ENCODE measurements around the gene FUT2.

DNA sequence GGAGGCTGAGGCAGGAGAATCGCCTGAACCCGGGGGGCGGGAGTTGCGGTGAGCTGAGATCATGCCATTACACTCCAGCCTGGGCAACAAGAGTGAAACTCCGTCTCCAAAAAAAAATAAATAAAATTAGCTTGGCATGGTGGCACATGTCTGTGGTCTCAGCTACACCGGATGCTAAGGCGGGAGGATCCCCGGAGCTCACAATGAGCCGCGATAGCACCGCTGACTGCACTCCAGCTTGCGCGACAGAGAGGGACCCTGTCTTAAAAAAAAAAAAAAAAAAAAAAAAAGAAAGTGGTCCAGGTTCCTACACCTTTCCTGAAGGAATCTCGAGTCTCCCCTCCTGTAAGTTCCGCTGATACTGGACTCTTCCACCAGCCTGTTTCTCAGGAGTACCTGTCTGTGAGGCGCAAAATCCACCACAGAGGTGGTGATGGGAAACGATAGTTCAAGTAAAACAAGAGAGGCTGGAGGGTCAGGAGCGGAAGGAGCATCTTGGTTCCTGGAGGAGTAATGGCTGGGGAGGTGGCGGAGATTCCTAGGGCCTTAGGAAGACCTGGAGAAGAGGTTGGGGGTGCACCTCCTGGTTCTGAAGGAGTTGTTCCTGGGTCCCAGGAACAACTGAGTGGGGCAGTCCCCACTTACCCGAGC is 56.2 kb downstream of the FUT2 start:
- TF ChIP-seq, protein P1, sequence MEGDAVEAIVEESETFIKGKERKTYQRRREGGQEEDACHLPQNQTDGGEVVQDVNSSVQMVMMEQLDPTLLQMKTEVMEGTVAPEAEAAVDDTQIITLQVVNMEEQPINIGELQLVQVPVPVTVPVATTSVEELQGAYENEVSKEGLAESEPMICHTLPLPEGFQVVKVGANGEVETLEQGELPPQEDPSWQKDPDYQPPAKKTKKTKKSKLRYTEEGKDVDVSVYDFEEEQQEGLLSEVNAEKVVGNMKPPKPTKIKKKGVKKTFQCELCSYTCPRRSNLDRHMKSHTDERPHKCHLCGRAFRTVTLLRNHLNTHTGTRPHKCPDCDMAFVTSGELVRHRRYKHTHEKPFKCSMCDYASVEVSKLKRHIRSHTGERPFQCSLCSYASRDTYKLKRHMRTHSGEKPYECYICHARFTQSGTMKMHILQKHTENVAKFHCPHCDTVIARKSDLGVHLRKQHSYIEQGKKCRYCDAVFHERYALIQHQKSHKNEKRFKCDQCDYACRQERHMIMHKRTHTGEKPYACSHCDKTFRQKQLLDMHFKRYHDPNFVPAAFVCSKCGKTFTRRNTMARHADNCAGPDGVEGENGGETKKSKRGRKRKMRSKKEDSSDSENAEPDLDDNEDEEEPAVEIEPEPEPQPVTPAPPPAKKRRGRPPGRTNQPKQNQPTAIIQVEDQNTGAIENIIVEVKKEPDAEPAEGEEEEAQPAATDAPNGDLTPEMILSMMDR (optimal IDR thresholded peaks at IDR 0.05 in 1 of 3, IDR thresholded peaks at IDR 0.05 in 1 of 3, conservative IDR thresholded peaks at IDR 0.05 in 1 of 3; ENCODE audit: extremely low read depth in 1 of 3, insufficient read depth in 2 of 3, low read length in 3 of 3): no peak
- TF ChIP-seq EZH2 (IDR thresholded peaks at IDR 0.05; ENCODE audit: low read length): no peak

Data from keratinocyte (primary cell).